HEK293 (cell line): ENCODE measurements around the gene WDR1.

Source experiments
- CTCF ChIA-PET: fragments of 350-600 bp; formaldehyde crosslinking; extraction: SDS; loops from one replicate; lab custom pipeline; 2021; ENCODE audit warnings: antibody characterized with exemption; lab: Yijun Ruan, JAX
- POLR2A ChIA-PET: fragments of 300-600 bp; formaldehyde crosslinking; extraction: SDS; loops from one replicate; lab custom pipeline; 2020; ENCODE audit warnings: antibody characterized with exemption, inconsistent platforms; lab: Yijun Ruan, JAX
- H3K27ac ChIP-seq: fragments of 200-500 bp; sonication (Bioruptor generic); 2 replicates; pipeline ENCODE4 v1.5.1; 2014; ENCODE audit warnings: low read depth, low read length, control low read depth, inconsistent platforms; ENCODE audit errors: extremely low read depth
- H3K36me3 ChIP-seq, 2 experiments: fragments of 200-500 bp in 1 of 2; sonication (Bioruptor generic) in 1 of 2; 1 replicate in 1 of 2; 2 replicates in 1 of 2; pipeline ENCODE4 v1.5.1; 2014 to 2017; ENCODE audit warnings: inconsistent platforms in 2 of 2, low read length in 2 of 2; ENCODE audit not compliant: control insufficient read depth in 2 of 2, insufficient read depth in 1 of 2
- H3K4me1 ChIP-seq: fragments of 200-500 bp; sonication (Bioruptor generic); 2 replicates; pipeline ENCODE4 v1.5.1; 2014; ENCODE audit warnings: mild to moderate bottlenecking, low read length, inconsistent platforms; ENCODE audit not compliant: control insufficient read depth, insufficient read depth
- H3K4me3 ChIP-seq: 2 replicates; pipeline ENCODE4 v1.5.1; 2011; ENCODE audit warnings: low read depth, mild to moderate bottlenecking, control low read depth, low read length, moderate library complexity
- H3K9me3 ChIP-seq: fragments of 200-500 bp; sonication (Bioruptor generic); 2 replicates; pipeline ENCODE4 v1.5.1; 2014; ENCODE audit warnings: low read depth, low read length, inconsistent platforms; ENCODE audit not compliant: control insufficient read depth, insufficient read depth
- EGR2 ChIP-seq: fragments of 450-650 bp; formaldehyde crosslinking; IDR thresholded peaks from 2 replicates; pipeline ENCODE4 v1.5.1; 2016; ENCODE audit warnings: low read depth, missing biosample characterization, missing genetic modification characterization
- GLI2 ChIP-seq: fragments of 450-650 bp; formaldehyde crosslinking; IDR thresholded peaks from 2 replicates; pipeline ENCODE4; 2017; ENCODE audit warnings: missing biosample characterization, missing genetic modification characterization, low read depth, borderline replicate concordance
- GLIS2 ChIP-seq: fragments of 450-650 bp; formaldehyde crosslinking; IDR thresholded peaks from 2 replicates; pipeline ENCODE4 v1.5.1; 2016; ENCODE audit warnings: missing biosample characterization, missing genetic modification characterization
- KLF17 ChIP-seq: fragments of 450-650 bp; formaldehyde crosslinking; IDR thresholded peaks from 2 replicates; pipeline ENCODE4 v1.5.1; 2016; ENCODE audit warnings: missing biosample characterization, missing genetic modification characterization
- PATZ1 ChIP-seq: fragments of 450-650 bp; formaldehyde crosslinking; IDR thresholded peaks from 2 replicates; pipeline ENCODE4 v1.5.1; 2016; ENCODE audit warnings: missing biosample characterization, missing genetic modification characterization
- PRDM2 ChIP-seq: fragments of 450-650 bp; formaldehyde crosslinking; IDR thresholded peaks from 2 replicates; pipeline ENCODE4 v1.5.1; 2016; ENCODE audit warnings: missing biosample characterization, missing genetic modification characterization, borderline replicate concordance
- PRDM6 ChIP-seq: fragments of 450-650 bp; formaldehyde crosslinking; IDR thresholded peaks from 2 replicates; pipeline ENCODE4 v1.5.1; 2017; ENCODE audit warnings: missing biosample characterization, missing genetic modification characterization
- SETDB1 ChIP-seq: IDR thresholded peaks from one replicate; pipeline ENCODE4 v1.6.1; 2017; ENCODE audit warnings: mild to moderate bottlenecking, low read length, moderate library complexity, mixed read lengths; ENCODE audit not compliant: insufficient read length
- ZBTB44 ChIP-seq: fragments of 450-650 bp; IDR thresholded peaks from 2 replicates; pipeline ENCODE4 v1.5.1; 2018; ENCODE audit warnings: missing biosample characterization, mild to moderate bottlenecking, missing genetic modification characterization
- ZBTB8A ChIP-seq: fragments of 450-650 bp; formaldehyde crosslinking; IDR thresholded peaks from 2 replicates; pipeline ENCODE4 v1.5.1; 2016; ENCODE audit warnings: missing biosample characterization, missing genetic modification characterization
- ZNF248 ChIP-seq: fragments of 450-650 bp; formaldehyde crosslinking; IDR thresholded peaks from 2 replicates; pipeline ENCODE4 v1.5.1; 2017; ENCODE audit warnings: missing biosample characterization, missing genetic modification characterization
- ZNF280C ChIP-seq: fragments of 450-650 bp; formaldehyde crosslinking; IDR thresholded peaks from 2 replicates; pipeline ENCODE4 v1.5.1; 2016; ENCODE audit warnings: missing biosample characterization, missing genetic modification characterization
- ZNF629 ChIP-seq: fragments of 450-650 bp; formaldehyde crosslinking; IDR thresholded peaks from 2 replicates; pipeline ENCODE4 v1.5.1; 2017; ENCODE audit warnings: missing biosample characterization, missing genetic modification characterization
- ZNF692 ChIP-seq: fragments of 450-650 bp; formaldehyde crosslinking; IDR thresholded peaks from 2 replicates; pipeline ENCODE4 v1.5.1; 2016; ENCODE audit warnings: missing biosample characterization, missing genetic modification characterization
- ZNF837 ChIP-seq: fragments of 450-650 bp; formaldehyde crosslinking; IDR thresholded peaks from 2 replicates; pipeline ENCODE4 v1.5.1; 2016; ENCODE audit warnings: missing biosample characterization, missing genetic modification characterization
- ZSCAN18 ChIP-seq: fragments of 450-650 bp; formaldehyde crosslinking; IDR thresholded peaks from 2 replicates; pipeline ENCODE4 v1.5.1; 2016; ENCODE audit warnings: missing biosample characterization, missing genetic modification characterization

Gene WDR1

GRCh38 chr4:10061650-10062415 lies 54.8 kb downstream of the WDR1 start:
- POLR2A ChIA-PET = no interaction called here
- Histone ChIP-seq H3K27ac (no peak overlapping the region), H3K4me1 (no peaks in the 10 kb centered on the region), H3K4me3 (no peak overlapping the region), H3K9me3 (no peaks in the 10 kb centered on the region), H3K36me3 (no peaks in the 10 kb centered on the region)
- CTCF ChIA-PET = interaction anchor here (0.5 to 1.0 kb wide), 4 partner anchors 30 to 48 kb away, joined by 3 to 4 read pairs (median 4); no protein-coding TSS in a partner anchor
- TF ChIP-seq ZBTB44 (tag by site-specific recombination) (no peak), ZNF280C (no peak), ZNF692 (tag by site-specific recombination) (no peak), PRDM6 (tag by site-specific recombination) (no peak), ZBTB8A (no peak), ZNF837 (no peak), ZSCAN18 (tag by site-specific recombination) (no peak), GLI2 (no peak), ZNF629 (tag by site-specific recombination) (no peak), KLF17 (tag by site-specific recombination) (no peak), ZNF248 (no peak), SETDB1 (no peak), PATZ1 (no peak), GLIS2 (tag by site-specific recombination) (no peak), PRDM2 (tag by site-specific recombination) (no peak), EGR2 (tag by site-specific recombination) (no peak)
